RKO (cell line): ENCODE results near the gene DIAPH3.

Experiments
- DNase-seq: peaks from one replicate; pipeline ENCODE4 v3.0.0-alpha.2; 2016; ENCODE audit warnings: low spot score

The DIAPH3 gene

DNA sequence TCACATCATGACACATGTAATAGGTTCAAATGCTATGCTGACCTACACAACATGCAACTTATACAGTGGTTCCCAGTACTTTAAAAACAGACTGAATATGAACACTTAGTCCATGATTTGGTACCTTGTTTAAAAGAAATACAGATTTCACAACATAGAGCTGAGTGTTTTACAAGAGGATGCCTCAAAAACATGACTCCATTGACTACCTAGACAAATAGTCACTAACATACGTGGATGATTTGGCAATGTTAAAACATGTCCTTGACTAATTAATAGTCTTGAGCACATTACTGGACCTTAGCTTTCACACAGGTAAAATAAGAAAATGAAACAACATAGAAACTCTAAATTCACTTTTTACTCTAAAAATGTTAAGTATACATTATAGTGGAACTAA is 300.1 kb downstream of the DIAPH3 start:
- no peak for DNase-seq

DNA sequence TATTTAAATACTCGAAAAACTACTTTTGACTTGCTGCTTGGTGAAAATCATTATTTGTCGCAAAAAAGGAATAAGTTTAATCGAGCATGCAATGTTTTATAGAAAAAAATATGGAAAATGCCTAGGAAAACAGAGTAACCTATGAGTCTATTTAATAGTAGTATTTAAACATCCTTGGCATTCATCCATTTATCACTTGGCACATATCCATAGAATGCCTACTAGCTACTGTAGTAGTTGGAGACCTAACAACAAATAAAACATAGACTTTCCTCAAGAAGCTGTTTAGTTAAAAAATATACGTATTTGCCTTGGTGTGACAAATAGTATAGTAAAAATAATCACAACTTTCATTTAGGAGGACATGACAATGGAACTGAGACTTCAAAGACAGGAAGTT is 302.1 kb downstream of the DIAPH3 start:
- no peak for DNase-seq

DNA sequence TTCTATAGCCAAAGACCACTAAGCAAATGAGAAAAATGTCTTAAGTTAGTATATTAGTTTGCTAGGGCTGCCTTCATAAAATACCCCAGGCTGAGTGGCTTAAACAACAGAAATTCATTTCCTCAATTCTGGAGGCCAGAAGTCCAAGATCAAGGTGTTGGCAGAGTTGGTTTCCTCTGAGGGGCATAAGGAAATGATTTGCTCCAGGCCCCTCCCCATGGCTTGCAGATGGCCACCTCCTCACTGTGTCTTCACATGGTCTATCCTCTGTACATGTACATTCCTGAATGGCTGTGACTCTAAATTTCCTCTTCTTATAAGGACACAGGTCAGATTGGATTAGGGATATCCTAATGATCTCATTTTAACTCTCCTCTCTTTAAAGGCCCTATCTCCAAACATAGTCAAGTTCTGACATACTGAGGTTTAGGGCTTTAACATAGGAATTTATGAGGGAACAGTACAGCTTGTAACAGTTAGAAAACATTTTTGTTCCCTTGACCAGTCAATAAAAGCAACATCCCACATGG is 307.4 kb downstream of the DIAPH3 start:
- no peak for DNase-seq

DNA sequence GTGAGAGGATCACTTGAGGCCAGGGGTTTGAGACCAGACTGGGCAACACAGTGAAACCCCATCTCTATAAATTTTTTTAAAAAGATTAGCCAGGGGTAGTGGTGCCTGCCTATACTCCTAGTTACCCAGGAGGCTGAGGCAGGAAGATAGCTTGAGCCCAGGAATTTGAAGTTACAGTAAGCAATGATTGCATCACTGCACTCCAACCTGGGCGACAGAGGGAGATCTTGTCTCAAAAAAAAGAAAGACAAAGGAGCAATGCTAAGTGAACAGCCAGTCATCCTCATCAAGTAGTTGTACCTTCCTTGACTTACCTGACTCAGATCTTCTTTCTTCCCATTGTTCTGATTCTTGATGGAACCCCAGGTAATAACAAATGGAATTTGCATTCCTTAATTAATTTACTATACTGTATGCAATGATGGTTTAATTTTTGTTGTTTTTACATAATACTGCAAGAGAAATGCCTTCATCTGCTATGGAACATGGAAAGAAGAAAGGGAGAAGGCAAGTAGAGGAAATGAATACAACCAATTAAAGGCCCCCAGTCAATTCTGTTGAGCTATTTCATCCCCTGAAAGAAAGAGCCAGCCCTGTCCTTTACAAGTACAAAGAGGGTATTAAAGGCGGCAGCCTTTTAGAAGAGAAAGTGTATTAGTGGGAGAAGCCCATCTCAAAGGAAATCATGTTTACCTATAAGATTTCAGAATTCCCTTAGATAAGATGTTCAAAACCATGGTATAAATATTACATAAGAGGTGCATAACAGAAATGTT is 316.7 kb downstream of the DIAPH3 start:
- no peak for DNase-seq

DNA sequence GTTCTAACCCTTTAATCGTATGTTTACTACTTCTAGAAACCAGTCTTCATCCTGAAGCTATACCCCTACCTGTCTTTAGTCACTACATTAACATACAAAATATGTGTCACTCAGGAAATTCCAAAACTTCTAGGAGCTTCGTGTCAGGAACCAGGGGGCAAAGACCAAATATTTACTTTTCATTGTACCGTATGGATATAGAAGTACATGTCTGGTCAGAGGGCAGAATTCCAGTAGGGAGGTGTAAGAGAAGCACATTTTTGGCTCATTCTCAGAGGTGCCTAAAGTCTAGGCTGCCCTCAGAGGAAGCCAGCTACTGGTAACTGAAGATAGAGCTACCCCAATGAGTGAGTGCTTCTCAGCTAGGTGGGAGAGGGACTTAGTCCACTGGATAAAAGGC is 320.7 kb downstream of the DIAPH3 start:
- DNase-seq = no peak

DNA sequence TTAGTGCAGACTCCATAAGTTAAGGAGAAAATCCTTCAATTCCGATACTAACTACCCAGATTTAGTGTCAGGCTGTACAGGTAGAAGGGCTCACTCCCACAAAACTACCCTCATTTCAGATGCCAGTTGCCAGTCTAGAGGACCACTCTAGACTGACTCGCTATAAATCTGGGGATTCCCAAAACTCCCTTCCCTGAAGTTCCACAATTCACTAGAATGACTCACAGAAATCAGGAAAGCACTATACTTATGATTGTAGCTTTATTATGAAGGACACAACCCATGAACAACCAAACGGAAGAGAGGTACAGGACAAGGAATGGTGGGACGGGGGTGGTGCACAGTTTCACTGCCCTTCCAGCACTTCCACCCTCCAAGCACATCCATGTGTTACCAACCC is 321.2 kb downstream of the DIAPH3 start:
- DNase-seq = no peak

DNA sequence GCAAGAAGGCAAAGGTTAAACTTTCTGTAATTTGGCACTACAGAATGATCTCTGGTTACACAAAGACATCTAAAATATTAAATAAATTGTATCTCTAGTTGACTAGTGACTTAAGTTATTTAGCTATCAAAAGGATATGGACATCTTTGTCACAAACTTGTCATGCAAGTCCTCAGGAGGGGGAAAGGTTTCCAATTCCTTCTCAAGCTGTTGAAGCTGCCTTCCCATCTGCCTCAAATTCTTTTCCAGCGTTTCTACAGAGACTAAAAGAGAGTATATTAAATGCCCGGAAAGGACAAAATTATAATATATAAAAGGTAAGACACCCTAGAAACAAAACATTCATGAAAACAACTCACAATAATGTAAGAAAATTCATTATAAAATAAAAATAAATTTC is 324.5 kb downstream of the DIAPH3 start:
- DNase-seq = no peak

DNA sequence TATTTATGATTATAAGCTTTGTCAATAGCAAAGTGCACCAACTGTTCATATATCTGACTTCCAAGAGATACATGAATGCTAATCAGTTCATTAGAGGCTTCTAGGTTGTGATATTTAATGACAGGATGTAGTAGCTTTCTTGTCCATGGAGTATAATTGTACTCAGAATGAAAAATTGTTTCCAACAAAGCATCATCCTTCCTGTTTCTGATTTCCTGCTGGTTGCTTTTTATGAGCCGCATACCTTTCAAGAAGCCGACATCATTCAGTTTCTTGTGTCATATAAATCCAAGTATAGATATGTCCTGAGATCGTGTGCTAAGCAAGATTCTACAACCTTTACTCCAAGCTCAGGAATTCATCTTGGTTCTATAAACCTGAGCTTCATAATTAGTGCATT is 326.6 kb downstream of the DIAPH3 start:
- DNase-seq = no peak

DNA sequence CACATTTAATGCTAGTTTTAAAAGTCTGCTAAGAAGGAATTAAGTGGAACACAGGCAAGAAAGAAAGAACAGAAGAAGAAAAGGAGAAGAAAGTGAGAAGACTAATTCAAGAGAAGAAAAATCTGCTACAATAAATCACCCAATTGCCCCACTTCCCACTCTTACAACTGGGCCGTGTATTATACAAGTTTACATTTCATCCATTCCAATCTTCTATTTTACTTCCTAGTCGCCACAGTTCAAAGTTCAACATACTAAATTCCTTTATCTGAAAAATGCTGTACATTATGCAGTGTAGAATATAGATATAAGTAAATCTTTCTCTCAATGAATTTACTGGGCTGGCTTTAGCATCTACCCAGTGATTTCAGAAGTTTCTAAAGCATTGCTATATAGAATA is 328.2 kb downstream of the DIAPH3 start:
- no peak for DNase-seq

DNA sequence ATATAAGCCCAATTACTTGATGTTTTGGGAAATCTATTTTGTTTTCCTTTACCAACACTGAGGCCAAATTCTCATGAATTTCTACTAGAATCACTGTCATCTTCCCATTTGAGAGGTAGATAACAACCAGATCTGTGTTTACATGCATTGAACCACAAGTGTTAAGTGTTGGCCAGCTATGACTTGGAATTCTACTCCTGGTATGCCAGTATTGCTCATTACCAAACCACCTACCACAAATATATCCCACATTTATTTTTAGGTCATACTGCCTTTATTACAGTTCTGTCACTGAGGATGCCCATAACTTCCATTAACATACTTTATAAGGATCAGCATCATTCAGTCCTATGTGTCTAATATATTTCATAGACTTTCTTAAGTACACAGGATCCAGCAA is 328.9 kb downstream of the DIAPH3 start:
- no peak for DNase-seq

DNA sequence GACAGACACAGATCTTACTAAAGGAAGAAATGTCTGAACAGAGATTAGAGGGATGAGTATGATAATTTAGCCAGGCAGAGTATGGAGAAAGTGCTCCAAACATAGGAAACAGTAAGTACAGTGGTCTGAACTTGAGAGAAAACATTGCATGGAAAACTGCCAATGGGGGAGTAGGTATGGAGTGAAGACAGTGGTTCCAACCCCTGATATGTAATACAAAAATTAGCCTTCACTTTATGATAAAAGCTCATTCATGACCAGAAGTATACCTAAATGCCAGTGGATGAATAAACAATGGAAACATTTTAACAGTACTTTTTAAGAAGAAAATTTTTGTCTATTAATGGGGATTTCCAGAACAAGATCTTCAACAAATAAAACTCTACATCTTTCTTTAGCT is 334.0 kb downstream of the DIAPH3 start:
- no peak for DNase-seq

DNA sequence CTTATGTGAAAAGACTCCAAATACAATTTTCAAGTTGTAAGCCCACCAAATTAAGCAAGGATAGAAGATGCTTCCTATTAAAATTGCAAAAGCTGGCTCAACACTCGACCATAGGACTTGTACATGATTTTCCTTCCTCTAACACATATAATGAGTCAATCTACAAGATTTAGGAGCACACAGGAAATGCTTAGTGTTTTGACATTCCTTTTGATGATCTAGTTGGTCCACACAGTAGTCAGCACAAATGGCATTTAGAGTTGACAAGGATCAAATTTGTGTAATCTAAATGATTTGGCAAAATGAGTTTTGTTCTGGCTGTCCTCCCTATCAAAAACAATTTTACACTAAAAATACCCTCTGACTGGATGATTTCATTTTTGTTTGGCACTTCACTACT is 340.2 kb downstream of the DIAPH3 start:
- peak; percentile 90 for DNase-seq

DNA sequence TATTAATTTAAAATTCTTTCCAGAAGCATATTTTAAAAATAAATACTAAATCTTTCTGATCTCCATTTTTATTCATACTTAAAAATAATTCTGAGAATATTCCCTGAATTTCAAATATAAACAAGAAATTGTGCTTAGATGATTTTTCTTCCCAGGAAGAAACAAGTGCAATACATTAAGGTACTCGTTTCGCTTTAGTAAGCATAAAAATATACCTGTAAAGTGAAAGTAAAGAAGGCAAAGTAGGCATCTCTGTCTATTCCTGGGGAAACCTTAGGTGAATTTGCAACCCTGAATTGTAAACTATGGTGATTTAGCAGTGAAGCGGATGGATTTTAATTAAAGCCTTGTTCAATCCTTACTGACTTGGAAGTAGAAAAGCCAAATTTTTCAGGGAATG is 354.2 kb downstream of the DIAPH3 start:
- no peak for DNase-seq

DNA sequence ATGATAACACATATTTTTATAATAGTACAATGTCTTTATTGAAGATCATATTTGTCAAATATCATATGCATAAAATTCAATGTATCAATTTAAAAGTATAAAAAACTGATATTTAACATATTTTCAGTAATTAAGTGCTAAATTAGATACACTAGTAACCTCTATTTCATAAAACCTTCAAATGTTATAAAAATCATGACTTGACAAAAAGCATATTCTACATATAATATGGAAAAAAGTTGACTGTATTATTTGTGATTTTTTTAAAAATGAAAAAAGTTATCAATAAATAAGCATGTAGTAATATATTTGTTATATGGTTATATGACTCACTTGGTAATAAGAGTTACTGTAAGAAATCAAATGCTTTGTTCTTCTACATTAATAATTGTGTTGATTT is 356.9 kb downstream of the DIAPH3 start:
- no peak for DNase-seq

DNA sequence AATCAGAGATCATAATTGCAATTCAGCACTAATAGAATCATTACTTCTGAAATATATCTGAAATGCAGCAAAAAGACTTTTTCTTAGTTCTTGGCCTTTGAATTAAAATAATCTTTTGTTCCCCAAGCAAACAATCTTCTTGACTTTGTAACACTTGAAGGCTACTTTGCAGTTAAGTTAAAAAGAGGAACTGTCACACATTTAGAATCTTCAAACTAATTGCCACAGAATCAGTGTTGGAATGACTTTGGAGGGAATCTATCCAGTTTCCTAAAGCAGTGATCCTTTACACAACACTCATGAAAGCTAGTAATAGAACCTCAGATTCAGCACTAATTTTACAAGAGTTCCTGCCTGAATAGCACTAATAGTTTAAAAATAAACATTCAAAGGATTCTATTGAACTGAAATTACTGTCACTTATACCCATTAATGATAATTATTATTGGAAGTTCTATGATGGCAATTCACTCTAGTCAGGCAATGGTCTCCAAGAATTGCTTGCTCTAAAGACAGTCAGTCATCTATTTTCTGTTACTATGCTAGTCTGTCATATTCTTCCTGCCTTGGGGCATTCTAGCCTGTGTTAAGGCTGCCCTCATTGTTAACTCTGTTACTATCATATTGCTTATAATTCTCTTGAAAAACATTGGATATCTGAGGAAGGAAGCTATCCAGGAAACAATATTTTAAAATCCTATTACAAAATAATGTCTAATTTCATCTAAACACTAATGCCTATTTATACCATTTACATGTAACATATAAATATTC is 362.4 kb downstream of the DIAPH3 start:
- no peak for DNase-seq

DNA sequence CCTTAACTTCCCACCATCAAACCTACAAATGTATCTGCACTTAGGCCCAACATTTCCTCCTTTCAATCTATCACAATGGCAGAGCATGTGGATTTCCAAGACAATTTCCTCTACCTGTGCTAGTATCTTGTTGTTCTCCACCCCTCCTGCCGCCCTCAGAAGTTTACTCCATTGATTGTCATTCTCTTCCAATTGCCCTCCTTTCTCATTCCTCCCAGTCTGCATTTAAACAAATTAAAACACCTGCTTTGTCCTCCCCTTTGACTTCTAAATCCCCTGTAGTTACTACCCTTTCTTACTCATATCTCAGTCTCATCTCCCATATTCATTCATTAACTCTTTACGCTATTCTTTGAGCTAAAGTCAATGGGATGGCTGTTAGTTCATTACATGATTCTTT is 370.6 kb downstream of the DIAPH3 start:
- DNase-seq = no peak

DNA sequence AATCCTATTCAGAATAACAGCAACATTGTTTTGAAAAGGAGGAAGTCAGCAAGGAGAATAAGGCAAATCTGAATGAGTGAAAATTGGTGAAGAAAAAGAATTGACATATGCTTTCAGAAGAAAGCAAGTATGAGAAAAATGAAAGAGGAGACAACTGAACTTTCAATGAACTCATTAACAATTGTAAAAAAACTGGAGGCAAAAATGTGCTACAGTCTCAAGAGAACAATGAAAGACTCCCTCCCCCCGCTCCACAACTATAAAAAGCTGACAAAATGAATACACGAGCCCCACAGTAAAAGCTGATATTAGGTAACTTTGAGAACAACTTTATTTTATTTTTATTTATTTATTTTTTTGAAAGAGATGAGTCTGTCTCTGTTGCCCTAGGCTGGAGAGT is 373.1 kb downstream of the DIAPH3 start:
- no peak for DNase-seq

DNA sequence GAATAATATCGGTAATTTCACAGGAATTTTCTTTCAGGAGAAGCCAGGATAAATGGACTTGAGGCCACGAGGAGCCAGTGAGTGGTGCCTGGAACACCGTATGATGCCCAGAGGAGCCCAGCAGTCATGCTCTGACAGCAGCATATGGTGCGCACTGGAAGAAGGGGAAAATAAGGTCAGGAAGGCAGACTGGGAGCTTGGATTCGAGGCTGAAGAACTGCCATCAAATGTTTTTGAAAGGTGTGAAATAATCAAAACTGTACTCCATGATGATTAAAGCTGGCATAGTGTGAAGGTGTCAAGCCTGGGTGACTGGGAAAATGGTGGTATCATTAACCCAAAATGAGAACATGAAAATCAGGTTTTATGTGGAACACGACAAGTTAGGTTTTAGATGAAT is 374.2 kb downstream of the DIAPH3 start:
- DNase-seq = no peak

DNA sequence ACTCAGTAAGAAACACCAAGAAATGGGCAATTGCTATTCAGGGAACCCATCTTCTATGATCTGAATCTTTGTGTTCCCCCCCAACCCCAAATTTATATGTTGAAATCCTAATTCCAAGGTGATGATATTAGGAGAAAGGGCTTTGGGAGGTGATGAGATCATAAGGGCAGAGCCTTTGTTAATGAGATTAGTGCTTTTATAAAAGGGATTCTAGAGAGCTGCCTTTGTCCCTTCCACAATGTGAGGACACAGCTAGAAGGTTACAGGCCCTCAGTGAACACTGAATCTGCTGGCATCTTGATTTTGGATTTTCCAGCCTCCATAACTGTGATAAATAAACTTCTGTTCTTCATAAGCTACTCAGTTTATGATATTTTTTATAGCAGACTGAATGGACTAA is 376.0 kb downstream of the DIAPH3 start:
- no peak for DNase-seq

DNA sequence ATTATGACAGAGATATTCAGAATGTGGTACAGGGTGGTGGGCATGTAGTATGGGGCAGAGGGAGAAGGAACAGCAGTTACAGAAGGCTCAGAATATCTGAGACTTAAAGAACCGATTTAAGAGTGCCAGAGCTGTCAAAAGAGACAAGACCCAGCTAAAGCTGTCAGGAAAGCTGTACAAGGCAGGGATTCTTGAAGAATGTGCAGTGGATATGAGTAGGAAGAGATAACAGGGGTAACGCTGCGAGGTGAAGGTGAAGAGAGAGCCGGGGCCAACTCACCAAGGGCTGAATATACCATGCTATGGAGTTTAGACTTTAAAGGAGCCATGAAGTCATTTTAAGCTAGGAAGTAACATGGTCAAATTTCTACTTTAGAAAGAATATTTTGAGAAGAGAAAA is 381.0 kb downstream of the DIAPH3 start:
- DNase-seq = no peak

DNA sequence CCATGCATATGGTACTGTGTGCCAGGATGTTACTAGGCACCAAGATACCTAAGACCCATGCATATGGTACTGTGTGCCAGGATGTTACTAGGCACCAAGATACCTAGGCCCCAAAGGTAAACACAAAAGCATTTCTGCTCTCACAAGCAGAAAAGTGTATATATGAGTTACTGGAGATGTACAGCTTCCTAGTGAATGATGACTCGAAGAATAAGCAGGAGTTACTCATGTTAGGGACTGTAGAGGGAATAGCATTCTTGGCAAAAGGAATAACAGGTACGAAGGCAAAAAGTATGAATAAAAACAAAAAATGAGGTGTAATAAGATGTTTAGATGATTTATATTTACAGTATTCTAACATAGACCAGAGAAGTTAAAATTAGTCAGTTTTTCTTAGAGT is 383.7 kb downstream of the DIAPH3 start:
- DNase-seq = no peak

DNA sequence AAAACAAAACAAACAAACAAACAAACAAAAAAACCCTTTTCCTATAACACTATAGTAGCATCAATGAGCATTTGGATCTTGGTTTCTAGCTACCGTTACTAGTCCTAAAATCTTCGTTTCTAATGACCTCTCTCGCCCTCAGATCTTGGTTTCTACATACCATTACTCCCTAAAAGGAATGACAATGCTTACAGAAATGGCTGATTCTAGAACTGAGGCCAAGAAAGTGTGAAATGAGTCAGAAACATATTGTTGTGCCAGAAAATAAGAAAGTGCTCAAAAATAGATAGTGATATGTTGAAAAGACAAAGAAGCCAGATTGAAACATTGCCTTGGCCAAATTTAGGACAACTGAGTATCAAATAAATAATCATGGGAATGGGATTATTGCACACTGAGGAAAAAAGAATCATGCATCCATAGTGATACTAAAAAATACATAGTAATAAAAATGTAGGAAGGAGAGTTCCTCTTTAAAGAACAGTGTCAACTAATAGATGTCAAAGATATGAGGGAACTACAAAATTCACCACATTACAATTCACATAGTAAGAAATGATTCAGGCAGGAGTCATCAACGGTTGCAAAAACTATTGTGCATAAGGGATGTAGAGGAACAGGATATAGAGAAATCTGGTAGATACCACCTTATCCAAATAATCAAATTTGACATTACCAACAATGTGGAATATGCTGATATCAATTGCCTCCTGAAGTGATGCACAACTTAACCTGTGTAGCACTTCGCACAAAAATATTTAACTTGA is 386.6 kb downstream of the DIAPH3 start:
- peak; percentile 83 for DNase-seq

DNA sequence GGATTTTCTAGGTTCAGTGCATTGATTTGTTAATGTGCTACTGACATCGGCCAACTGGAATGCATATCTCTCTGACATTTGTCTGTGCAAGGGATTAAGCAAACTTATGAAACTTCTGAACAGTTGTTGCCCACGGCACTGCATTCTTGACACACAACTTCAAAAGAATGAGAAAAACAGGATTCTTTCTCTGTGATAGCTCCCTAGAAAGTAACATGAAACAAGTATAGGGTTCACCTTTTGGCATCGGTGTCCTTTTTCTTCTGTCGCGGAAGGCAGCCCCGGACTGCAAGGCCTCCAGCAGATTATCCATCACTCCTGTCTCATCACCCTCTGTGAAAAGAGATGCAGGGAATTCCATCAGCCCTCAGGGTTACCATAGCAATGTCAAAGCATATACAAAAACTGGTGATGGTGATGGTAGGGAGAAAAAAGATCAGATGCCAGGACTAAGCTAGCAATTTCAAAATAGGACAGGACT is 389.2 kb downstream of the DIAPH3 start:
- DNase-seq = peak; percentile 3
